Activated CD8-positive, alpha-beta memory T cell treated with anti-CD3 and anti-CD28 coated beads, Interleukin-2, amount 50 U/mL, for 24 hours (primary cell): ENCODE measurements around the gene HIVEP1.

Source experiments
- DNase-seq: peaks from one replicate; pipeline ENCODE4 v3.0.0-alpha.2; 2020; ENCODE audit errors: extremely low read depth

The HIVEP1 gene

GRCh38 chr6:12048609-12049008 is 36.5 kb downstream of the HIVEP1 start:
- no peak for DNase-seq

GRCh38 chr6:12049165-12049564 is 37.1 kb downstream of the HIVEP1 start:
- no peak for DNase-seq

- DNase-seq = no peak
Observed at GRCh38 chr6:12051861-12052368, 39.8 kb downstream of the HIVEP1 start.

DNA sequence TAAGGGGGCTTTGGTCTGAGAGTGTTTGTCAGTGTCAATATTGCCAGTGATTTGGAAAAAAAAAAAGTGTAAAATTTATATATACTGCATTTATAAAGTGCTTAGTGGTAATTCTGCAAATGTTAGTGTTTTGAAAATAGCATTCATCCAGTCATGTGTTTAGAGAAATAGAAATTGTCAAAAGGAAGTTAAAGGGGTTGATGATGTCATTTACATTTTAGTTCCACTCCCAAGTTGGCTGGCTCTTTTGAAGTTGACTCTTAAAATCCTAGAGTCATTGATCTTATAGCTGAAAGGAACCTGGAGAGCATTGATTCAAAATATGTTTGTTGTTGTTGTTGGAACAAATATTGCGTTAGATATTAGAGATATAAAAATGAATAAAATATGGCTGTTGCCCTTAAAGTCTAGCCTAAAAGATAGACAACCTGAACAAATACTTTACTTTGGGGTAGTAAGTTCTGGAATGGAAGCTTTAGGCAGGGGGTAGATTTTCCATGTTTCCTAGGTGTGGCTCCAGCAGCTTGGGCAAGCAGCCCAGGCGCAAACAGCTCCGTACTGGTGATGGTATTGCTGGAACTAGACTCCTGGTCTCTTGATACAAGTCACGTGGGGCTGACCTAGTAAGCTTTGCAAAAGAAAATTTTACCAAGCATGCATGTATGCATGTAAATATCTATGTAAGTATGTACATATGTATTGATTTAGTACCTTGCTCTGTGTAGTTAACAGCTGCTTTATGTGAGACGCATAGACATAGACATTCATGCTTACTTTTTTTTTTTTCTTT is 46.3 kb downstream of the HIVEP1 start:
- DNase-seq = no peak

GRCh38 chr6:12060780-12061609 is 48.9 kb downstream of the HIVEP1 start:
- DNase-seq = peak; percentile 31

- DNase-seq = no peak
Observed at GRCh38 chr6:12062605-12063004, 50.5 kb downstream of the HIVEP1 start.

DNA sequence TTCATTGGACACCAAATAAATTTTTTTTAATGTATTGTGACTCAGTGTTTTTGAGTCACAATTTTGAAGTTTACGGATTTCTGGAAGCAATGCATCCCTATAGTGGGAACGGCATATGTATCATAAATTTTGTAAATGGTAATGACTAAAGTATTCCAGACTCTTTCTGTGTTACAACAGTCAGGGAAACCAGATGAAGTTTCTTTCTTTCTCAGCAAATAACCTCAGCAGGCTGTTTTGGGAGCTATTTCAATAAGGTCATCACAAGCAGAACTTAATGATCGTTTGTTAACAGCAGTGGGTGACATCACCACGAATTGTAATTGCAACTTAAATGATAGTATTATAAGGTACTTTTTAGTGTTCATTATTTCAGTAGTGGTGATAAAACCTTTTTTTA is 52.0 kb downstream of the HIVEP1 start:
- DNase-seq = no peak

GRCh38 chr6:12064538-12065071 is 52.5 kb downstream of the HIVEP1 start:
- no peak for DNase-seq

DNA sequence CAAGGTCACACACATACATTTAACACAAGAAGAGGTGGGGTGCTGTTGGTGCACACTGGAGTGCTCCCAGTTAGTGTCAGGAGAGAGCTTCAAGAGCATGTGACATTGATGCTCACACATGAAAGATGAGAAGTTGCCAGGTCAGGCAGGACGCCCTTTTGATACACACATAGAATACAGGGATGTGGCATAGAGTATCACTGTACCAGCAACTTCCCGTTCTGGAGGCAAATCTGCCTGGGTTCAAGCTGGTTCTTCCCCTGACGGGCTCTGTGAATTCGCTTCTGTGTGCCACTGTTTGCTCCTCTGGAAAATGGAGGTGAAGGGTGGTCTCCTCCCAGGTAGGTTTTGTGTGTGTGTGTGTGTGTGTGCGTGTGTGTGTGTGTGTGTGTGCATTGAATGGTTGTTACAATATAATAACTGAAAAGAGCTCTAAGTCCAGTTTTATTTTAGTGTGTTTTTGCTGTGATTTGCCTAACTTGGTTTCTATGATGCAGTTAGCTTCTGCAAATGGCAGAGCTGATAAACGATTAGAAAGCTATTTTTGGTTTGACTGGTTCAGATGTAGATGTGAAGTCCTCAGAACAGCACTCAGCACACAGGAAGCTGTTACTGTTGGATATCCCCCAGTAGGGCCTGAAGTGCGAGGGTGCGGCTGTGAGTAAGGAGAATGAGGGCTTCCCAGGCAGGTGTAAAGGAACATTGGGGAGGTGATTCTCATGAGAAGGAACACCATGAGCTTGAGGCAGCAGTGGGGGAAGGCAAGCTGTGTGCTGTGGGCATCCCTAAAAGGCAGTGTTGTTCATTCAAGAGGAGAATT is 53.4 kb downstream of the HIVEP1 start:
- DNase-seq = no peak

DNA sequence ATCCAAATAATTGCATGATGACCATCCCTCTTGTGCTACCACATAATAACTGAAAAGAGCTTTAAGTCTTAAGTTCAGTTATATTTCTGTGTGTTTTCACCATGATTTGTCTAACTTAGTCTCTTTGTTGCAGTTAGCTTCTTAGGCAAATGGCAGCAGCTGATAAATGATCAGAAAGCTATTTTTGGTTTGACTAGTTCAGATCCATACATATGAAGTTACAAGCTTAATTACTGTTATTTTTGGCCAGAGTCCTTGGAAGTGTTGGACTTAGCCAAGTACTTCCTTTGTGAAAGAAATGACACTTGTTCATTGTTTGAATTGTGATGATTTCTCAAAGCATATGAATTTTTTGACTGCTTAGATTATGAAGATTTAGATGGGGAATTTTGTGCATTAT is 54.2 kb downstream of the HIVEP1 start:
- DNase-seq = no peak

DNA sequence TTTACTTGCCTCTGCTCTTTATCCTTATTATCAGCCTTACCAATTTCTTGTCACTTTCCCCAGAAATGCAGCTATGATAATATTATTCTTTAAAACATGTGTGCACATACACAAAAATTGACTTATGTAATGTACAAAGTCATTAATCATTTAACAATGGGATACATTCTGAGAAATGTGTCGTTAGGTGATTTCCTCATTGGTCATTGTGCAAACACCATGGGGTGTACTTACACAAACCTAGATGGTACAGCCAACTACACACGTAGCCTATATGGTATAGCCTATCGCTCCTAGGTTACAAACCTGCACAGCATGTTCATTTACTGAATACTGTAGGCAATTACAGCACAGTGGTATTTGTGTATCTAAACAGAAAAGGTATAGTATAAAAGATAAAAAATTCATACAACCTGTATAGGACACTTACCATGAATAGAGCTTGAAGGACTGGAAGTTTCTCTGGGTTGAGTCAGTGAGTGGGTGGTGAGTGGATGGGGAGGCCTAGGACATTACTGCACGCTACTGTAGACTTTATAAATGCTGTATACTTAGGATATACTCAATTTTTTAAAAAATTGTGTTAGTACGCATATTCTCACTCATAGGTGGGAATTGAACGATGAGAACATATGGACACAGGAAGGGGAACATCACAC is 56.9 kb downstream of the HIVEP1 start:
- no peak for DNase-seq

GRCh38 chr6:12069891-12070529 is 57.9 kb downstream of the HIVEP1 start:
- no peak for DNase-seq

- DNase-seq = no peak
Observed at GRCh38 chr6:12071064-12071615, 59.0 kb downstream of the HIVEP1 start.

DNA sequence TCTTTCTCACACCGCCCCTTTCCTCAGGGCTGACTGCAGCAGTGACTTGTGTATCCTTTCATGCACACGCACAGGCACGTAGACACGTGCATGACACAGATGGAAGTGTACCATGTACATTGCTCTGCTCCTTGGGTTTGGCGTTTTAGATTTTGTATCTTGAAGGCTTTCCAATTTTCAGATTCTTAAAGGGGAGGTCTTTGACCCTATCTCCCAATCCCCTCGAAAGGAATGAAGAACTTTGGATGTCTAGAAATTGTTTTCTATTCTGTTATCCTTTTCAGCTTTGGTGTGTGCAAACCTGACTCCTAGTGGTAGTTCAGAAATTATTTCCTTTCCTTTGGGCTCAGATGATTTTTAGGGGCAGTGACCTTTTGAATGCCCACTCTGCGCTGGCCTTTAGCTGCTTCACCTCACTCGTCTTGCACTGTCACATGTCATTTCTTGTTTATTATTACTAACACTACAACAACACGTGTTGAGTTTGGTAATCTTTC is 63.0 kb downstream of the HIVEP1 start:
- no peak for DNase-seq

DNA sequence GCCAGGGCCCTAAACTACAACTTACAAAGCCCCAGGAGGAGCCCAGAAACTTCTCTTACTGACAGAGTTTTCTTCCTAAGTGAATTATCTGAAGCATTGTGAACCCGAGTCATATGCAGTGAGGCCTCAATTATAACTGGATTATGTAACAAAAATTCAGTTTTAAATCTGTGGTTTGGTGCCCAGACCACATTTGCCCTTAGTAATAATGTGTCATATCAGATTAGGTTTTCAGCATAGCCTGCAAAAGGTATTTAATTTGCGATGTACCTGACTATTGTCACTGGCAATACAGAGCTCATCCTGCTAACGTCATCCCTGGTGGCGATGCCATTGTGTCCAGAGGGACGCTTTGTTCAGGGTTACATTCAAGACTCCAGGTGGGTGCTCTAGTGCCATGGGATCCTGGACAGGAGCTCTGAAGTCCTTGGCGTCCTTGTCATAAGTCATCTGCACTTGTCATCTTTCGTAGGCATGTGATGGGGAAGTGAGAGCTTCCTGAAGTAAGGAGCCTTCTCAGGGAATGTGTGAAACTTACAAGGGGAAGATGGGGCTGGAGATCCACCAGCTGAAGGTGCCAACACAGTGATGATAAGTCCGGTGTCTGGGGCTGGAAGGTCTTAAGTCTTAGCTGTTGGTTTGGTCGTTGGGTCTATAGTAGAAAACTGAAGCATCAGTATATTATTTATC is 65.1 kb downstream of the HIVEP1 start:
- no peak for DNase-seq

- DNase-seq = no peak
Observed at GRCh38 chr6:12078014-12078413, 65.9 kb downstream of the HIVEP1 start.

- no peak for DNase-seq
Observed at GRCh38 chr6:12081771-12082170, 69.7 kb downstream of the HIVEP1 start.

DNA sequence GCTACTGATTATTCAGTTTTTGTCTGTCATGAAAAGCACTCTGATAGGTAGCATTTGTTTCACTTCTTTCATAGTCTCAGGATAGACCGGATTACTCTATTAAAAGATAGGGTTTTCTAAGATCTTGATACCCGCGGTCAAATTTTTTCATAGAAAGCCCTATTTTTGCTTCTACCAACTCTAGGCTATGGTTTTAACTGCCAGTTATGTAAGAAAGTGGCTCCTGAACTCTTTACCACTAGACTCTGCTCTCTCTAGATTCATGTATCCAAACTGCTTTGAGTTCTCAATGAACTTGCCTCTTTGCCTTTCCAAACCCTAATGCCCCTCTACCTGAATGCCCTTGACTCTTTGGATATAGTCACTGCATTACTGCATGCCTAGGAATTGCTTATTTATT is 70.3 kb downstream of the HIVEP1 start:
- DNase-seq = no peak

- DNase-seq = no peak
Observed at GRCh38 chr6:12083302-12083701, 71.2 kb downstream of the HIVEP1 start.

- no peak for DNase-seq
Observed at GRCh38 chr6:12083763-12084162, 71.7 kb downstream of the HIVEP1 start.
